Spleen (tissue), 7 donors: ENCODE results near the gene LOXL3.

ENCODE experiments used
- CTCF ChIP-seq, 11 experiments: fragments of 200-600 bp in 7 of 11; fragments of 450-650 bp in 4 of 11; sonication (generic) in 4 of 11; IDR thresholded peaks in 8 of 11; conservative IDR thresholded peaks in 3 of 11; 1 replicate in 7 of 11; 2 replicates in 4 of 11; pipeline versions ENCODE4 v1.4.0 to v1.8.0; 2016 to 2021; ENCODE audit warnings: antibody characterized with exemption in 11 of 11, inconsistent platforms in 4 of 11, mild to moderate bottlenecking in 1 of 11
- POLR2A ChIP-seq, 3 donors: fragments of 450-650 bp; IDR thresholded peaks; one replicate each; pipeline ENCODE4 v1.5.1; 2017; ENCODE audit warnings: antibody characterized with exemption in 3 of 3, mild to moderate bottlenecking in 1 of 3
- POLR2AphosphoS5 ChIP-seq, 3 donors: sonication (generic); formaldehyde crosslinking; IDR thresholded peaks; one replicate each; pipeline ENCODE4 v1.5.1; 2017; ENCODE audit warnings: antibody characterized with exemption in 3 of 3
- donor health status: DM: no; HTN: no; CAD: no; lungs with moderate emphysema.
- donor health status: DM: no; HTN: no; CAD: no.
- donor health status: DM: no; HTN: no; CAD: no.

- TF ChIP-seq CTCF (IDR thresholded peaks at IDR 0.05 in 8 of 11, conservative IDR thresholded peaks at IDR 0.05 in 3 of 11) = no peak
- TF ChIP-seq POLR2A (IDR thresholded peaks at IDR 0.05) = no peak
- peak in 2 of 3 donors; percentile 53 to 68 for TF ChIP-seq POLR2AphosphoS5 (IDR thresholded peaks at IDR 0.05)
Measured at GRCh38 chr2:74548900-74549826, 4.6 kb downstream of the LOXL3 start.
